Neutrophil (primary cell): ENCODE results near the gene CPNE9.

Experiments
- H3K27ac ChIP-seq: fragments of 200-600 bp; sonication (generic); 2 replicates; pipeline ENCODE4 v1.5.1; 2016; ENCODE audit warnings: mild to moderate bottlenecking, moderate library complexity
- H3K27me3 ChIP-seq: fragments of 200-600 bp; sonication (generic); 2 replicates; pipeline ENCODE4 v1.6.0; 2016; ENCODE audit warnings: mild to moderate bottlenecking
- H3K36me3 ChIP-seq: fragments of 200-600 bp; sonication (generic); 2 replicates; pipeline ENCODE4 v1.5.1; 2017
- H3K4me1 ChIP-seq, 2 experiments: fragments of 200-600 bp in 1 of 2; sonication (generic) in 1 of 2; 1 replicate in 1 of 2; 2 replicates in 1 of 2; pipeline versions ENCODE4 v1.5.1 to v1.6.1; 2013 to 2016; ENCODE audit warnings: low read depth in 1 of 2, low read length in 1 of 2, mild to moderate bottlenecking in 1 of 2, moderate library complexity in 1 of 2; ENCODE audit not compliant: control insufficient read depth in 1 of 2, insufficient read depth in 1 of 2
- H3K4me3 ChIP-seq, 2 experiments: fragments of 200-600 bp in 1 of 2; sonication (generic) in 1 of 2; 1 replicate in 1 of 2; 2 replicates in 1 of 2; pipeline ENCODE4 v1.5.1; 2013 to 2016; ENCODE audit warnings: low read depth in 1 of 2, low read length in 1 of 2, mild to moderate bottlenecking in 1 of 2, moderate library complexity in 1 of 2
- H3K9me3 ChIP-seq: fragments of 200-600 bp; sonication (generic); 2 replicates; pipeline ENCODE4 v1.5.1; 2016
- CTCF ChIP-seq: fragments of 200-600 bp; sonication (generic); IDR thresholded peaks from 2 replicates; pipeline ENCODE4 v1.5.1; 2016; ENCODE audit warnings: antibody characterized with exemption

The CPNE9 gene

DNA sequence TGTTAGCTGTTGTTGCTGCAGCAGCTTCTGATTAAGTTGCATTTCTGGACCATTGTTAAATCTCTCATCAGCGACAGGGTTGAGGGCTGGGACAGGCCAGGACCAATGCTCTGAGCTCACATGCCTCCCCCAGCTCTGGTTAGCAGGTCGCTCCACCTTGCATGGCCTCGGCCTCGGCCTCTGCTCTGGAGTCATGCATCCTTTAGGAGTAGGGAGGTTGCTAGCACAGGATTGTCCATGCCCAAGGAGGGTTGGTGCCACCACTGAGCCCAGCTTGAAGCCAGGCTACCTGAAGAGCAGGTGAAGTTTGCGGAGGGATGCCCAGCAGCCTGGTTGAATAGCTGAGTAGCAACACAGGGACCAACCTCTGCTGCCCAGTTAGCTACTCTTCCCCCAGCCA, 11.2 kb upstream of the CPNE9 start:
- Histone ChIP-seq H3K4me3 (no peak overlapping the region), H3K9me3 (no peaks in the 10 kb centered on the region), H3K27me3 (no peaks in the 10 kb centered on the region), H3K4me1 (no peaks in the 10 kb centered on the region), H3K27ac (no peak overlapping the region), H3K36me3 (peaks cover 100% of the 10 kb centered on the region)
- TF ChIP-seq CTCF: no peak

GRCh38 chr3:9695345-9695744, 8.3 kb upstream of the CPNE9 start:
- TF ChIP-seq CTCF: no peak
- Histone ChIP-seq H3K4me3 (no peak overlapping the region), H3K4me1 (no peaks in the 10 kb centered on the region), H3K27ac (no peak overlapping the region), H3K27me3 (no peaks in the 10 kb centered on the region), H3K9me3 (no peaks in the 10 kb centered on the region), H3K36me3 (peaks cover 100% of the 10 kb centered on the region)

DNA sequence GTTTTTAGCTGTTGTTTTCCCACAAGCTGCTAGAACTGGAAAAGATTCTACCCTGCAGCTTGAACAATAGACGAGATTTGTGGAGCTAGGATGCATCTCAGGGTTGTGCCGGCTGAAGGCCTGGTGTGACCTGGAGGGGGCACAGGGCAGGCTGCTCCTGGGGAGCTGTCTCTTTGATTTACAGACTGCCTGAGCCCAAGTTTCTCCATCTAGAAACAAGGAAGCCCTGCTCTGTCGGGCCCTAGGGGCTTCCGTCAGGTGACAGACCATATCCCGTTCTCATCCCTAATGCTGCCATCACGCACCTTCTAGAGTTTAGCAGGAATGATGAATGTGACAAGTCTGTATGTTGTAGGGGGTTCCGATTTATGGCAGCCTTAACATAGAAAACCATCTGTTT, 7.9 kb upstream of the CPNE9 start:
- Histone ChIP-seq H3K27me3 (no peaks in the 10 kb centered on the region), H3K4me1 (no peaks in the 10 kb centered on the region), H3K4me3 (no peak overlapping the region), H3K9me3 (no peaks in the 10 kb centered on the region), H3K27ac (no peak overlapping the region), H3K36me3 (peaks cover 100% of the 10 kb centered on the region)
- TF ChIP-seq CTCF: no peak

DNA sequence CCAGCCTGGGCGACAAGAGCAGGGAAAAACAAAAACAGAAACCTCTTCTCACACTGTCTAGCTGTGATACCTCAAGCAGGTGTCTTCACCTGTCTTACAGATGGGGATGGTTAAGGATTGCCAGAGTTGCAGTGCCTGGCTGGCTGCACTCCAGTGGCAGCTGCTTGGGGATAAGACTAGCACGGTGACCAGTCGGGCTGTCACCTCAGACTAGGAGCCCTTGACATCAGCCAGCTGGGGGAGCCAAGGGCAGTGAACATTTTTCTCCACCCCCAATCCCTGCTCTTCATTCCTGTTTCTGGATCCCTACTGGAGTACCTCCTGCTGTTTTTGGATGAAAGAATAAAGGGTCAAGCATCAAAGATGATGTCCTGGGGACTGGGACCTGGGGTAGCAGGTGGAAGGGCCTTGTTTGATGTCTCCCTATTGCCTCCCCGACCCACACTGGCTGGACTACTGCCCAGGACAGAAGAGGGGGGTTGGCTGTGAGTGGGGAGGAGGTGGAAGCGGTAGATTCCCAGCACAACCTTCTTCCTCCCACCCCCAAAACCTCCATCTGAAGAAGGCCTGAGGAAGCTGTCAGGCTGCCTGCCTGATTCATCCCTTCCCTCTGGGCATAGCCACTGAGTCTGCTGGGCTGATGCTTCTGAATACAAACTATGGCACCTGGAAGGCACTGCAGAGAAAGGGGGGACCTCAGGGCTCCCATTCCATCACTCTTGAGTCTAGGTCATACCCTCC, 7.0 kb upstream of the CPNE9 start:
- Histone ChIP-seq H3K36me3 (peaks cover 100% of the 10 kb centered on the region), H3K4me1 (no peaks in the 10 kb centered on the region), H3K4me3 (no peak overlapping the region), H3K27ac (no peak overlapping the region), H3K27me3 (no peaks in the 10 kb centered on the region), H3K9me3 (no peaks in the 10 kb centered on the region)
- no peak for TF ChIP-seq CTCF

GRCh38 chr3:9697892-9698291, 5.7 kb upstream of the CPNE9 start:
- H3K36me3 ChIP-seq: peaks cover 100% of the 10 kb centered on the region
- no peaks in the 10 kb centered on the region for H3K4me1 ChIP-seq
- no peak overlapping the region for H3K27ac ChIP-seq
- no peak for TF ChIP-seq CTCF
- no peak overlapping the region for H3K4me3 ChIP-seq
- peaks cover 3% of the 10 kb centered on the region for H3K27me3 ChIP-seq
- no peaks in the 10 kb centered on the region for H3K9me3 ChIP-seq
